ENCODE measurements around the gene EYA2.

The EYA2 gene

DNA sequence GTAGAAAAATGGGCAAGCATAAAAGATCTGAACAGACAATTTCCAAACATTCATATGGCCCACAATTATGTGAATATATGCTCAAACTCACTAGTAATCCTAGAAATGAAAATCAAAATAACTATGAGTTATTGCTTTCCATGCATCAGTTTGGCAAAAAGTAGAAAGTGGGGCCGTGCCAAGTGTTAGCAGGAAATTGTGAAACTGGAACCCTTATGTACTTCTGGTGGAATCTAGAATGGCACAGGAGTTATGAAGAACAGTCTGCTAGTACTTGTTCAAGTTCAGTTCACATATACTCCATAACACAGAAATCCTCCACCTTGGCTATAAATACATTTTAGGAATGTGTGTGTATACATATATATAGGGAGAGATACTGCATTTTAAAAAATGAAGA, 89.8 kb downstream of the EYA2 start:
- Histone ChIP-seq H3K27ac (ENCODE audit: low read depth, low read length) (no peak overlapping the region), H3K9me3 (ENCODE audit: insufficient read depth, low read depth, low read length) (no peaks in the 10 kb centered on the region), H3K4me3 (ENCODE audit: low read length) (no peak overlapping the region), H3K4me1 (ENCODE audit: insufficient read depth, low read length) (peaks cover 4% of the 10 kb centered on the region), H3K36me3 (ENCODE audit: insufficient read depth, low read length) (no peaks in the 10 kb centered on the region), H3K27me3 (ENCODE audit: insufficient read depth, low read length) (no peaks in the 10 kb centered on the region), H3K9ac (ENCODE audit: low read depth, low read length) (no peak overlapping the region)
- 95% methylated on average over 1 of the region's 1 CpG for WGBS

DNA sequence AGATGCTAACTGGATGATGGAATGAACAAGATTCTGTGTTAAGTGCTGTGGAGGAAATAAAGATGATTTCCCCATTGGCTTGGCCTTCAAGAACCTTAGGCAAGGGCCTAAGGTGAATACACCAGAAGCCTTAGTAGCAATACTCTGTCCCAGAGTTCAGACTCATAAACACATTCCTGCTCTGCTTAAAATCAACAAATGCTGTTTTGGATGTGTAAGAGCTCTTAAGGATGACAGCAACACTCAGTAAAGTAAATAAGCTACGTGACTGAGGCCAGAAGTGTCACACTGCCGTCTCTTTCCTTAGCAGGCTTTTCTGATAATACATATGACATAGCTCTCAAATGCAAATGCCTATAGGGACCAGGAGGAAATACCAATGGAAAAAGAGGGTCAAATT, 90.6 kb downstream of the EYA2 start:
- no peaks in the 10 kb centered on the region for H3K27me3 ChIP-seq (ENCODE audit: insufficient read depth, low read length)
- H3K9ac ChIP-seq (ENCODE audit: low read depth, low read length): no peak overlapping the region
- H3K4me3 ChIP-seq (ENCODE audit: low read length): no peak overlapping the region
- peaks cover 7% of the 10 kb centered on the region; the same call in 1 of the 2 replicates for H3K4me1 ChIP-seq (ENCODE audit: insufficient read depth, low read length)
- no peaks in the 10 kb centered on the region for H3K9me3 ChIP-seq (ENCODE audit: insufficient read depth, low read depth, low read length)
- H3K27ac ChIP-seq (ENCODE audit: low read depth, low read length): no peak overlapping the region
- H3K36me3 ChIP-seq (ENCODE audit: insufficient read depth, low read length): no peaks in the 10 kb centered on the region
- WGBS: 85% methylated on average over 2 of the region's 2 CpGs

DNA sequence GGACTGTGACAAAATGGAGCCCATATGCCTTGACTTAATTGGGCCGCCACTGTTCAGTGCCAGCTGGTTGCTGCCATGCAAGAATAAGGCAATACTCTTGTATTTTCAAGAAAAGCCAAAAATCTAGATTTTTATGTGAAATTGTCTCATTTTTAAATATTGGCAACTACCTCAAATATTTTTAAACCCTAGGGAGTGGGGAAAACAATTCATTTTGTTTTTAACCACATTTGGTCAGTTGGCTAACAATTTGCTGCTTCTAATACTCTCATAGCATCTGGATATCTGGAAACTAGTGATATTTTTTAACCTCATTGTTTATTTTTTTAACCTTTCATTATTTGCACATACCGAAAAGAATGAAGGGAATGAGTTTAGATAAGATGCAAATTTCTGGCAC, 91.0 kb downstream of the EYA2 start:
- Histone ChIP-seq H3K4me1 (ENCODE audit: insufficient read depth, low read length) (peaks cover 11% of the 10 kb centered on the region; the same call in 1 of the 2 replicates), H3K27ac (ENCODE audit: low read depth, low read length) (no peak overlapping the region), H3K9ac (ENCODE audit: low read depth, low read length) (no peak overlapping the region), H3K36me3 (ENCODE audit: insufficient read depth, low read length) (no peaks in the 10 kb centered on the region), H3K27me3 (ENCODE audit: insufficient read depth, low read length) (no peaks in the 10 kb centered on the region), H3K9me3 (ENCODE audit: insufficient read depth, low read depth, low read length) (no peaks in the 10 kb centered on the region), H3K4me3 (ENCODE audit: low read length) (no peak overlapping the region)
- 100% methylated on average over 1 of the region's 2 CpGs for WGBS

DNA sequence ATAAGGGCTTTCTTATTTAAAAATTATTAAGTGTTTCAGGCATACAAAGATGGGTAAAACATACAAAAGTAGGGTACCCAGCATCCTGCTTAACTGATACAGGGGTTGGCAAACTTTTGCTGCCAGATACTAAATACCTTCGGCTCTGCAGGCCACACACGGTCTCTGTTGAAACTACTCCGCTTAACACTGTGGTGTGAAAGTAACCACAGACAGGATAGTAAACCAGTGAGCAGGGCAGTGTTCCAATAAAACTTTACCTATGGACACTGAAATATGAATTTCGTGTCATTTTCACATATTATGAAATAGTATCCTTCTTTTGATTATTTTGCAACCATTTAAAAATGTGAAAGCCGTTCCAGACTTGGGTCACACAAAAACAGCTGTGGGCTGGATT, 92.4 kb downstream of the EYA2 start:
- no peaks in the 10 kb centered on the region for H3K27me3 ChIP-seq (ENCODE audit: insufficient read depth, low read length)
- no peak overlapping the region for H3K27ac ChIP-seq (ENCODE audit: low read depth, low read length)
- no peak overlapping the region for H3K4me3 ChIP-seq (ENCODE audit: low read length)
- no peaks in the 10 kb centered on the region for H3K9me3 ChIP-seq (ENCODE audit: insufficient read depth, low read depth, low read length)
- no peak overlapping the region for H3K9ac ChIP-seq (ENCODE audit: low read depth, low read length)
- 89% methylated on average over 5 of the region's 5 CpGs for WGBS
- H3K4me1 ChIP-seq (ENCODE audit: insufficient read depth, low read length): peaks cover 14% of the 10 kb centered on the region; the same call in 1 of the 2 replicates
- H3K36me3 ChIP-seq (ENCODE audit: insufficient read depth, low read length): no peaks in the 10 kb centered on the region

DNA sequence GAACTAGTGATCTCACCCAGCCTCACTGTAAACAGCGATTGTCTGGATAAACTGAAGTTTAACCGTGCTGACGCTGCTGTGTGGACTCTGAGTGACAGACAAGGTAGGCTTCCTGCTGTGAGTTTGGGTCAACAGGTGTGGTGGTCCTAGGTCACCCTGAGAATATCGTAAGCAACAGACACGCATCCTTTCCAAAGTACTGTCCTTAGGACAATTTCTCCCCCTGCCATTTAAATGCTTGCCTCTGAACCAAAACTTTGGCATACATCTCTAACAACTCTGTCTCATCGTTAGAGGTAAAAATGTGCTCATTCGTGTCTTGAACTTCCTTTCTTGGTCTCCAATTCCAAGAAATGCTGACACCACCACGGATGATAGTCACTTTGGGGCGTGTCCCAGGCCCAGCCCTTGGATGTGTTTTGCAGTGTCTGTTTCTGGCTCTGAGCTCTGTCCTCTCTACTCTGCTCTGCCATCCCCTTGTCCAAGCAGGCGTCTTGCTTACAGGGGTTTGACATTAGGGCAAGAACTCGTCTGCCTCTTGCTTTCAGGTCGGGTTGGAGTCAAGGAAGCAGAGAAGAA, 95.5 kb downstream of the EYA2 start:
- H3K36me3 ChIP-seq (ENCODE audit: insufficient read depth, low read length): no peaks in the 10 kb centered on the region
- 71% methylated on average over 12 of the region's 12 CpGs for WGBS
- H3K9me3 ChIP-seq (ENCODE audit: insufficient read depth, low read depth, low read length): no peaks in the 10 kb centered on the region
- no peak overlapping the region for H3K27ac ChIP-seq (ENCODE audit: low read depth, low read length)
- no peaks in the 10 kb centered on the region for H3K27me3 ChIP-seq (ENCODE audit: insufficient read depth, low read length)
- H3K9ac ChIP-seq (ENCODE audit: low read depth, low read length): no peak overlapping the region
- H3K4me1 ChIP-seq (ENCODE audit: insufficient read depth, low read length): peaks cover 25% of the 10 kb centered on the region
- H3K4me3 ChIP-seq (ENCODE audit: low read length): no peak overlapping the region

DNA sequence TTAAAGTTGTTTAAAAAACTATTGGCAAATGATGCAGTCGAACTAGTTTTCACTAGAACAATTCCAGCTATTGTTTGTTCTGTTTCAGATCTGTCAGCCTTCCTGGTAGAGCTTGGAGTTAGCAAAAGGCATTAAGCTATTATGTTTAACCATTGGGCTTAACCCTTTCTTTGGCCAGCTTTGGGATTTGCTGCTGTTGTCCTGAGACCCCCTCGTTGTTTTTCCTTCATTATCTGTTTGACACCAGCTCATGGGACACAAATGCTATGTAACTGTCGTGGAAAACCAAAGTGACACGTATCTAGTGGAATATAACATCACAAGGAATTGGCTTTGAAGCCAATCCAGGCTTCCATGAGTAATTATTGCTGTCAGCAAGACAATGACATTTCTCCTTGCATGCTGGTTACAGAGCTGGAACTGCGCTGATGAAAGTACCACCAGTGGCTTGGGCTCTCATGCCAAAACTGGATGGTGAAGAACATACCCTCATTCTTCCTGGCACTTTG, 96.0 kb downstream of the EYA2 start:
- no peak overlapping the region for H3K27ac ChIP-seq (ENCODE audit: low read depth, low read length)
- H3K36me3 ChIP-seq (ENCODE audit: insufficient read depth, low read length): no peaks in the 10 kb centered on the region
- 81% methylated on average over 5 of the region's 5 CpGs for WGBS
- no peak overlapping the region for H3K9ac ChIP-seq (ENCODE audit: low read depth, low read length)
- no peaks in the 10 kb centered on the region for H3K27me3 ChIP-seq (ENCODE audit: insufficient read depth, low read length)
- peaks cover 25% of the 10 kb centered on the region for H3K4me1 ChIP-seq (ENCODE audit: insufficient read depth, low read length)
- H3K4me3 ChIP-seq (ENCODE audit: low read length): no peak overlapping the region
- no peaks in the 10 kb centered on the region for H3K9me3 ChIP-seq (ENCODE audit: insufficient read depth, low read depth, low read length)

DNA sequence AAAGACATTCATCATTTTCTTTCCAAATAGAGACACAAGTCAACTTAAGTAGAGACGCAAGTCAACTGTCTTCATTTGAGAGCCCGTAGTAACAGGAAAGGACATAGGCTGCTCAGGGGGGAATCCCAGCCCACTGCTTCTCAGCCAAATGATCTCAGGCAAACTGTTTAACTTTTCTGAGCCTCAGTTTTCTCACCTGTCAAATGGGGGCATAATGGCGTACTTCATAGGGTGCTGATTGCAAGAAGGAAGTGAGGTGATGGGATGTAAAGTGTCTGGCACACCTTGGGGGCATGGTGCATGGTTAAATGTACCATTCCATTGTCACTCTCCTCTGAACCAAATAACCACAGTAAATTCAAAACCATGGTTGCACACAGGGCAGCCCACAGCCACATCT, 96.5 kb downstream of the EYA2 start:
- no peak overlapping the region for H3K4me3 ChIP-seq (ENCODE audit: low read length)
- H3K9me3 ChIP-seq (ENCODE audit: insufficient read depth, low read depth, low read length): no peaks in the 10 kb centered on the region
- H3K36me3 ChIP-seq (ENCODE audit: insufficient read depth, low read length): no peaks in the 10 kb centered on the region
- peaks cover 25% of the 10 kb centered on the region for H3K4me1 ChIP-seq (ENCODE audit: insufficient read depth, low read length)
- H3K27ac ChIP-seq (ENCODE audit: low read depth, low read length): no peak overlapping the region
- H3K9ac ChIP-seq (ENCODE audit: low read depth, low read length): no peak overlapping the region
- H3K27me3 ChIP-seq (ENCODE audit: insufficient read depth, low read length): no peaks in the 10 kb centered on the region
- WGBS: 95% methylated on average over 3 of the region's 3 CpGs

DNA sequence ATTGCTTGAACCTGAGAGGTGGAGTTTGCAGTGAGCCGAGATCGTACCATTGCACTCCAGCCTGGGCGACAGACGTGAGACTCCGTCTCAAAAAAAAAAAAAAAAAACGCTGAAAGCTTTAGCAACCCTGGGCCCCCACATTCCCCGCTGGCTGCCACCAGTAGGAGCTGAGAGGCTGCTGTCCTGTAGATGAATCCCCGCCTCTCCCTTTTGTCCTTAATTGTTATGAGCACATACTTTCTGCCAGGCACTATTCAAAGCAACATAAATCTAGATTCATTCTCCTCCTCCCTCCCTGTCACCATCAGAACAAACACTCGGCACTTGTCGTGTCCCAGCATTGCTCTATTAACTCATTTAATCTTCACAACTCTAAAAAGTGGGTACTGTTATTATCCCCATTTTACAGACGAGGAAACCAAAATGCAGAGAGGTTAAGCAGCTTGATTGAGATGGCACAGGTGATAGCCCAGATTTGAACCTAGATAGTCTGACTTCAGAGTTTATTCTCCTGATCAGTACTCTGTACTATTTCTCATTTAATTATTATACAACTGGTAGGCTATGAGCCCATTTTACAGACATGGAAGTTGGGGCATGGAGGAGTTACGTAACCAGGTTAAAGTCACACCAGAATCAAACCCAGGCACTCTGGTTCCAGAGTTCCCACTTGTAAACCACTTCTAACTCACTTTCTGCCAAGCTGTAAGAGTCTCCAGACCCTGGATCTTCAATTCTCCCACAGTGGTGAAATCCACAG, 97.4 kb downstream of the EYA2 start:
- H3K9me3 ChIP-seq (ENCODE audit: insufficient read depth, low read depth, low read length): no peaks in the 10 kb centered on the region
- WGBS: 46% methylated on average over 8 of the region's 12 CpGs
- H3K27ac ChIP-seq (ENCODE audit: low read depth, low read length): no peak overlapping the region; the same call in 1 of the 2 replicates
- H3K4me3 ChIP-seq (ENCODE audit: low read length): no peak overlapping the region
- no peak overlapping the region for H3K9ac ChIP-seq (ENCODE audit: low read depth, low read length)
- no peaks in the 10 kb centered on the region for H3K36me3 ChIP-seq (ENCODE audit: insufficient read depth, low read length)
- peaks cover 25% of the 10 kb centered on the region for H3K4me1 ChIP-seq (ENCODE audit: insufficient read depth, low read length)
- H3K27me3 ChIP-seq (ENCODE audit: insufficient read depth, low read length): no peaks in the 10 kb centered on the region

DNA sequence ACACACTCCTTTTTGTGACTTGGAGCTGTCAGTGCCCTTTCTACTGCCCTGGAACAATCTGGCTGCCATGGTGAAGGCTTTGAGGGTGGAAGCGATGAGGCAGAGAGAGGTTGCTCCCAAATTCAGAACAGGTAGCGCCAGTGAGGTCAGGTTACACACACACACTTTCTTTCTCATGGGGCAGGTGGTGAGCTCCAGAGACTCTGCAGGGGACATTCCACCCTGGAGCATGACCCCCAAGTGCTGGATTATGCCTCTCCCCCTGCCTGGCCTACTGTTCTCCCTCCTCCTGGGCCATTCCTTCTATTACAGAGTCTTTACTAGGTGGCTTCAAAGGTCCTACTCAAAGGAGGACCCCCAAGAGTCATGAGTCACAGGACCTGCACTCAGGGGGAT, 98.0 kb downstream of the EYA2 start:
- 93% methylated on average over 2 of the region's 2 CpGs for WGBS
- H3K9ac ChIP-seq (ENCODE audit: low read depth, low read length): no peak overlapping the region
- no peak overlapping the region for H3K4me3 ChIP-seq (ENCODE audit: low read length)
- no peaks in the 10 kb centered on the region for H3K9me3 ChIP-seq (ENCODE audit: insufficient read depth, low read depth, low read length)
- no peak overlapping the region; the same call in 1 of the 2 replicates for H3K27ac ChIP-seq (ENCODE audit: low read depth, low read length)
- no peaks in the 10 kb centered on the region for H3K36me3 ChIP-seq (ENCODE audit: insufficient read depth, low read length)
- H3K4me1 ChIP-seq (ENCODE audit: insufficient read depth, low read length): peaks cover 25% of the 10 kb centered on the region
- no peaks in the 10 kb centered on the region; the same call in 1 of the 2 replicates for H3K27me3 ChIP-seq (ENCODE audit: insufficient read depth, low read length)

DNA sequence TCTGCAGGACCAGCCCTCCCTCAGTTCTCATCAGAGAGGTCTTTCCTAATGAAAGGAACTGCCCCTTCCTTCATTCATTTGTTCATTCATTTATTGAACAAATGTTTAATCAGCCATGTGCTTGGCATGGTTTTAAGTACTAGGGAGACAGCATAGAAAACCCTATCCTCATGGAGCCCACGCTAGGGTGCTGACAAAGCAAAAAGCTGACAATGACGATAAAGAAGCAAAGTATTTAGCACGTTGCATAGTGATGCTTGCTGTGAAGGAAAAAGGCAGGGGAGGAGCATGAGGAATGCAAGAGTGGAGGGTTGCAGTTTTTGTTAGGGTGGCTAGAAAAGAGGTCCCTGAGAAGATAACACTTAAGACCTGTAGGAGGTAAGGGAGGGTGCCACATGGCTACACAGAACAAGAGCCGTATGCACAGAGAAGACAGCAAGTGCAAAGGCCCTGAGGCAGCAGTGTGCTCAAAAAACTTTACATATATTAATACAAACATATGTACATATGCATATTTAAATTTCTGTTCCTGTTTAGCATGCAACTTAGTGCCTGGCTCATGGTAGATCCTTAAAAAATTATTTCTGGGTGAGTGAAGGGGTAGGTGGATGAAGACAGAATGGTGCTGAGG, 98.9 kb downstream of the EYA2 start:
- Histone ChIP-seq H3K9ac (ENCODE audit: low read depth, low read length) (no peak overlapping the region), H3K9me3 (ENCODE audit: insufficient read depth, low read depth, low read length) (no peaks in the 10 kb centered on the region), H3K27ac (ENCODE audit: low read depth, low read length) (no peak overlapping the region; the same call in 1 of the 2 replicates), H3K27me3 (ENCODE audit: insufficient read depth, low read length) (no peaks in the 10 kb centered on the region; the same call in 1 of the 2 replicates), H3K4me3 (ENCODE audit: low read length) (no peak overlapping the region), H3K36me3 (ENCODE audit: insufficient read depth, low read length) (no peaks in the 10 kb centered on the region), H3K4me1 (ENCODE audit: insufficient read depth, low read length) (peaks cover 28% of the 10 kb centered on the region)
- WGBS: 64% methylated on average over 4 of the region's 4 CpGs

DNA sequence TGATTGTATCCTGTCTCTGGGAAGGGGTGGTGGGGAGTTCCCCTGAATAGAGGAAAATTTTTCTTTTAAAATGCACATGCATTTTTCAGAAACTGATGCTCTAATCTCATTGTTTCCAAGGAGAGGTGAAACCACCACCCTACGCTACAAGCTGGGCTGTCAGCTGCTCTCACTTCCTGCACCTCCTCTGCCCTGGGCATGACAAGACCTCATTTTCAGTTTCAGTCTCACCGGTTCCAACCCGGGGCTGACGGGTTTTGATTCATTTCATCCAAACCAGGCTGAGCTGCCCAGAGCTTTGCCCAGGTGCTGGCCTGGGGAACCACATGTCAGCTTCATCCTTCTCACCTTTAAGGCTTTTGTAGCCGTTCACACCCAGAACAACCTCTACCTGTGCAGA, 99.7 kb downstream of the EYA2 start:
- WGBS: 87% methylated on average over 5 of the region's 5 CpGs
- Histone ChIP-seq H3K4me3 (ENCODE audit: low read length) (no peak overlapping the region), H3K27me3 (ENCODE audit: insufficient read depth, low read length) (no peaks in the 10 kb centered on the region; the same call in 1 of the 2 replicates), H3K9me3 (ENCODE audit: insufficient read depth, low read depth, low read length) (no peaks in the 10 kb centered on the region), H3K27ac (ENCODE audit: low read depth, low read length) (no peak overlapping the region), H3K4me1 (ENCODE audit: insufficient read depth, low read length) (peaks cover 35% of the 10 kb centered on the region), H3K36me3 (ENCODE audit: insufficient read depth, low read length) (no peaks in the 10 kb centered on the region), H3K9ac (ENCODE audit: low read depth, low read length) (no peak overlapping the region)

Measured in HUES64 (cell line).